ENCODE measurements around the gene ADM2. TPM values are rescaled to one million over a fixed set of nuclear protein-coding genes. Genes with fewer than 3 reads are reported as not detected.

ADM2 gene
- total and polyA plus RNA-seq, 2 of the 13 experiments (the other 11 are each of a cell fraction or from before 2014, with no cell fraction given): 1.2 to 3.0 TPM

DNA sequence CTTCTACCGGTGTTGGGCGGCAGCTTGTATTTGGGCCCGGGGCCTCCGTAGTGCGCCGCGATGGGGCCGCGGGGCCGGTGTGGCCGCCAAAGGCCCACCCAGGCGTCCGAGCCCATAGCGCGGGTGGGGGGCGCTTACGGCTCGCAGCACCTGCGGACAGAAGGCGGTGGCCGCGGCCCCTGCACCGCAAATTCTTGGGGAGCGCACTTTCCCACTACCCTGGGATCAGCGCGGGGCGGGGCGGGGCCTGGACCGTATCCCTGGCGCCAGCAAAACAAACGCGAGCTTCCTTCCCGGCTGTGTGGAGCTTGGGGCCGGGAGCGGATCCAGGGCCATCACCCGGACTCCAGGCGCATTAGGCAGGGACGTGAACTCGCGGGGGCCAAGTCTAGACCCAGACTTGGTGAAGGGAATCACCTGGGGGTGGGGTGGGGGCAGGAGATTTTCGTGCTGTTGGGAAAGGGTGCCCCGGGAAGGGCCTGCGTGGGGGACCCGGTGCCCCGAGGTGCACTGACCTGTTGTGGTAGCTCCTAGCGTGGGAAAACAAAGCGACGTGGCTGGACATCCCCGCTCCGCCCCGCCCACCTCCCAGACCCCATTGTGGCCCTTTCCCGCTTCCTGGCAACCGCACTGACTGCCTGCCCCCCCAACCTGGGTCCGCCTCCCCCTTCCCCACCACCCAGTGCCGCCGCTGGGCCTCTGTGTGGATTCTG, 50.8 kb downstream of the ADM2 start (continued):
- no peak for TF ChIP-seq TOE1 (CRISPR knock-in tag; IDR thresholded peaks at IDR 0.05)
- no peak for TF ChIP-seq GPN1 (CRISPR knock-in tag; IDR thresholded peaks at IDR 0.05; ENCODE audit: borderline replicate concordance)
- no peak for TF ChIP-seq TEAD3 (CRISPR knock-in tag; optimal IDR thresholded peaks at IDR 0.05; ENCODE audit: borderline replicate concordance)
- TF ChIP-seq CCAR2 (optimal IDR thresholded peaks at IDR 0.05; ENCODE audit: low read depth, low read length): no peak
- no peak for TF ChIP-seq DNMT1 (CRISPR knock-in tag; IDR thresholded peaks at IDR 0.05)
- no peak for TF ChIP-seq SRSF9 (IDR thresholded peaks at IDR 0.05; ENCODE audit: borderline replicate concordance, insufficient read depth, low read depth, low read length, poor library complexity, severe bottlenecking)
- TF ChIP-seq NCOA5 (CRISPR knock-in tag; IDR thresholded peaks at IDR 0.05): no peak
- no peak for TF ChIP-seq CBX1 (IDR thresholded peaks at IDR 0.05; ENCODE audit: low read depth)
- TF ChIP-seq ELF4 (CRISPR knock-in tag; IDR thresholded peaks at IDR 0.05; ENCODE audit: borderline replicate concordance): no peak
- no peak for TF ChIP-seq NFKBIZ (CRISPR knock-in tag; IDR thresholded peaks at IDR 0.05)
- no peak for TF ChIP-seq NONO (IDR thresholded peaks at IDR 0.05)
- TF ChIP-seq NONO (CRISPR knock-in tag; conservative IDR thresholded peaks at IDR 0.05): no peak
- no peak for TF ChIP-seq ZNF724P (CRISPR knock-in tag; IDR thresholded peaks at IDR 0.05; ENCODE audit: borderline replicate concordance)
- no peak for TF ChIP-seq KLF15 (CRISPR knock-in tag; IDR thresholded peaks at IDR 0.05; ENCODE audit: borderline replicate concordance)
- TF ChIP-seq AGO2 (optimal IDR thresholded peaks at IDR 0.05; ENCODE audit: low read depth, low read length): peak; percentile 67
- TF ChIP-seq ZNF781 (CRISPR knock-in tag; IDR thresholded peaks at IDR 0.05; ENCODE audit: borderline replicate concordance, not compliant biosample characterization): no peak
- no peak for TF ChIP-seq ZNF17 (CRISPR knock-in tag; IDR thresholded peaks at IDR 0.05)
- TF ChIP-seq ZNF160 (CRISPR knock-in tag; IDR thresholded peaks at IDR 0.05): no peak
- no peak for TF ChIP-seq ZNF660 (CRISPR knock-in tag; IDR thresholded peaks at IDR 0.05; ENCODE audit: borderline replicate concordance, low read depth)
- no peak for TF ChIP-seq SNAI1 (CRISPR knock-in tag; IDR thresholded peaks at IDR 0.05; ENCODE audit: borderline replicate concordance)
- TF ChIP-seq EZH2 (conservative IDR thresholded peaks at IDR 0.05; ENCODE audit: low read depth, low read length): no peak
- TF ChIP-seq, protein P1, sequence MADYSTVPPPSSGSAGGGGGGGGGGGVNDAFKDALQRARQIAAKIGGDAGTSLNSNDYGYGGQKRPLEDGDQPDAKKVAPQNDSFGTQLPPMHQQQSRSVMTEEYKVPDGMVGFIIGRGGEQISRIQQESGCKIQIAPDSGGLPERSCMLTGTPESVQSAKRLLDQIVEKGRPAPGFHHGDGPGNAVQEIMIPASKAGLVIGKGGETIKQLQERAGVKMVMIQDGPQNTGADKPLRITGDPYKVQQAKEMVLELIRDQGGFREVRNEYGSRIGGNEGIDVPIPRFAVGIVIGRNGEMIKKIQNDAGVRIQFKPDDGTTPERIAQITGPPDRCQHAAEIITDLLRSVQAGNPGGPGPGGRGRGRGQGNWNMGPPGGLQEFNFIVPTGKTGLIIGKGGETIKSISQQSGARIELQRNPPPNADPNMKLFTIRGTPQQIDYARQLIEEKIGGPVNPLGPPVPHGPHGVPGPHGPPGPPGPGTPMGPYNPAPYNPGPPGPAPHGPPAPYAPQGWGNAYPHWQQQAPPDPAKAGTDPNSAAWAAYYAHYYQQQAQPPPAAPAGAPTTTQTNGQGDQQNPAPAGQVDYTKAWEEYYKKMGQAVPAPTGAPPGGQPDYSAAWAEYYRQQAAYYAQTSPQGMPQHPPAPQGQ (CRISPR knock-in tag; IDR thresholded peaks at IDR 0.05; ENCODE audit: borderline replicate concordance): no peak
- no peak for TF ChIP-seq ZNF44 (CRISPR knock-in tag; IDR thresholded peaks at IDR 0.05)
- TF ChIP-seq ZNF256 (CRISPR knock-in tag; conservative IDR thresholded peaks at IDR 0.05): no peak
- TF ChIP-seq PAX8 (CRISPR knock-in tag; IDR thresholded peaks at IDR 0.05; ENCODE audit: borderline replicate concordance): no peak
- TF ChIP-seq, protein P2, sequence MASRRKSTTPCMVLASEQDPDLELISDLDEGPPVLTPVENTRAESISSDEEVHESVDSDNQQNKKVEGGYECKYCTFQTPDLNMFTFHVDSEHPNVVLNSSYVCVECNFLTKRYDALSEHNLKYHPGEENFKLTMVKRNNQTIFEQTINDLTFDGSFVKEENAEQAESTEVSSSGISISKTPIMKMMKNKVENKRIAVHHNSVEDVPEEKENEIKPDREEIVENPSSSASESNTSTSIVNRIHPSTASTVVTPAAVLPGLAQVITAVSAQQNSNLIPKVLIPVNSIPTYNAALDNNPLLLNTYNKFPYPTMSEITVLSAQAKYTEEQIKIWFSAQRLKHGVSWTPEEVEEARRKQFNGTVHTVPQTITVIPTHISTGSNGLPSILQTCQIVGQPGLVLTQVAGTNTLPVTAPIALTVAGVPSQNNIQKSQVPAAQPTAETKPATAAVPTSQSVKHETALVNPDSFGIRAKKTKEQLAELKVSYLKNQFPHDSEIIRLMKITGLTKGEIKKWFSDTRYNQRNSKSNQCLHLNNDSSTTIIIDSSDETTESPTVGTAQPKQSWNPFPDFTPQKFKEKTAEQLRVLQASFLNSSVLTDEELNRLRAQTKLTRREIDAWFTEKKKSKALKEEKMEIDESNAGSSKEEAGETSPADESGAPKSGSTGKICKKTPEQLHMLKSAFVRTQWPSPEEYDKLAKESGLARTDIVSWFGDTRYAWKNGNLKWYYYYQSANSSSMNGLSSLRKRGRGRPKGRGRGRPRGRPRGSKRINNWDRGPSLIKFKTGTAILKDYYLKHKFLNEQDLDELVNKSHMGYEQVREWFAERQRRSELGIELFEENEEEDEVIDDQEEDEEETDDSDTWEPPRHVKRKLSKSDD (CRISPR knock-in tag; IDR thresholded peaks at IDR 0.05; ENCODE audit: low read depth): no peak
- TF ChIP-seq ZSCAN20 (CRISPR knock-in tag; IDR thresholded peaks at IDR 0.05; ENCODE audit: borderline replicate concordance): no peak

Data from HepG2 (cell line).